Esophagus squamous epithelium (tissue), 5 donors: ENCODE data around the gene MIA3. TPM values are rescaled to one million over a fixed set of nuclear protein-coding genes. Genes with fewer than 3 reads are reported as not detected.

Experiments
- DNase-seq: peaks from one replicate; lab custom pipeline; 2025; lab: John Stamatoyannopoulos, UW
- H3K27ac ChIP-seq, 4 donors: fragments of 200-600 bp; sonication (generic); one replicate each; pipeline ENCODE4 v1.5.1; 2016 to 2019; ENCODE audit warnings: mild to moderate bottlenecking in 1 of 4
- H3K27me3 ChIP-seq, 4 donors: fragments of 200-600 bp; sonication (generic); 1 replicate in 3 of 4; 2 replicates in 1 of 4; pipeline versions ENCODE4 v1.5.1 to v1.6.0; 2017 to 2021; ENCODE audit warnings: antibody characterized with exemption in 1 of 4
- H3K36me3 ChIP-seq, 3 donors: fragments of 200-600 bp; sonication (generic); one replicate each; pipeline ENCODE4 v1.5.1; 2016 to 2019
- H3K4me1 ChIP-seq, 3 donors: fragments of 200-600 bp; sonication (generic); one replicate each; pipeline ENCODE4 v1.5.1; 2017 to 2019
- H3K4me3 ChIP-seq, 4 donors: fragments of 200-600 bp; sonication (generic); 1 replicate in 3 of 4; 2 replicates in 1 of 4; pipeline ENCODE4 v1.5.1; 2016 to 2019; ENCODE audit warnings: mild to moderate bottlenecking in 2 of 4, moderate library complexity in 1 of 4
- H3K9me3 ChIP-seq, 3 donors: fragments of 200-600 bp; sonication (generic); one replicate each; pipeline ENCODE4 v1.5.1; 2016 to 2019
- CTCF ChIP-seq, 6 experiments: fragments of 450-650 bp in 4 of 6; fragments of 200-600 bp in 2 of 6; sonication (generic) in 2 of 6; IDR thresholded peaks; one replicate each; pipeline ENCODE4 v1.5.1; 2016 to 2019; ENCODE audit warnings: antibody characterized with exemption in 6 of 6, mild to moderate bottlenecking in 4 of 6, moderate library complexity in 4 of 6
- POLR2A ChIP-seq, 4 donors: fragments of 450-650 bp; IDR thresholded peaks; one replicate each; pipeline ENCODE4 v1.6.1; 2017; ENCODE audit warnings: antibody characterized with exemption in 4 of 4, mild to moderate bottlenecking in 4 of 4, moderate library complexity in 3 of 4
- WGBS, 2 donors: methylation state at CpG; one replicate each; pipeline ENCODE4 v1.1.5; 2018; 5-methylcytosine and 5-hydroxymethylcytosine counted together
- intact Hi-C: fragments of 100-400 bp; cut with DNase I; formaldehyde crosslinking; loops from one replicate; pipeline ENCODE4 v1.15.0; 2022
- total RNA-seq, 4 donors: library from RNA; depleted of rRNA; stranded (reverse); fragments of >200 nt; gene quantifications; one replicate each; pipeline ENCODE4 v1.1.0, GENCODE V29; 2016
- donor health status: DM: yes; HTN: yes; CAD: no.

MIA3 gene
- total RNA-seq, 4 donors from 2014 or later = 17.5 to 40.4 (median 24.0) TPM

- no peak for DNase-seq
- no peaks in the 10 kb centered on the region for H3K4me1 ChIP-seq
- no peaks in the 10 kb centered on the region for H3K9me3 ChIP-seq
- WGBS, 2 donors = 91 to 92% methylated on average over 1 of the region's 1 CpG
- H3K27me3 ChIP-seq = no peaks in the 10 kb centered on the region
- H3K4me3 ChIP-seq = no peak overlapping the region
- TF ChIP-seq CTCF (IDR thresholded peaks at IDR 0.05) (no peak), POLR2A (IDR thresholded peaks at IDR 0.05) (no peak)
- intact Hi-C loops = no loop called here
- H3K36me3 ChIP-seq = peaks cover 7 to 64% (median 8%) of the 10 kb centered on the region in 3 donors
- H3K27ac ChIP-seq = no peak overlapping the region
Observed at GRCh38 chr1:222691016-222691415, 73.1 kb downstream of the MIA3 start.

- H3K27me3 ChIP-seq = no peaks in the 10 kb centered on the region
- no peak for TF ChIP-seq CTCF (IDR thresholded peaks at IDR 0.05)
- no peak overlapping the region for H3K27ac ChIP-seq
- peaks cover 0 to 47% (median 0%) of the 10 kb centered on the region in 3 donors for H3K36me3 ChIP-seq
- WGBS, 2 donors = 74% methylated on average over 2 to 5 of the region's 5 CpGs
- no peak for DNase-seq
- H3K9me3 ChIP-seq = no peaks in the 10 kb centered on the region
- intact Hi-C loops = no loop called here
- no peak overlapping the region for H3K4me3 ChIP-seq
- H3K4me1 ChIP-seq = no peaks in the 10 kb centered on the region
Observed at GRCh38 chr1:222694927-222695326, 77.0 kb downstream of the MIA3 start.

- no peak for DNase-seq
- no peak for TF ChIP-seq POLR2A (IDR thresholded peaks at IDR 0.05)
- Histone ChIP-seq H3K9me3 (no peaks in the 10 kb centered on the region), H3K4me1 (no peaks in the 10 kb centered on the region), H3K36me3 (peaks cover 0 to 54% (median 0%) of the 10 kb centered on the region in 3 donors), H3K27me3 (no peaks in the 10 kb centered on the region), H3K27ac (no peak overlapping the region), H3K4me3 (no peak overlapping the region)
- intact Hi-C loops = no loop called here
- 89 to 96% methylated on average over 8 of the region's 8 CpGs for WGBS, 2 donors
Observed at GRCh38 chr1:222696741-222697140, 78.8 kb downstream of the MIA3 start.

GRCh38 chr1:222697203-222697602 lies 79.3 kb downstream of the MIA3 start:
- no peaks in the 10 kb centered on the region for H3K4me1 ChIP-seq
- no peak for DNase-seq
- H3K27ac ChIP-seq = no peak overlapping the region
- H3K36me3 ChIP-seq = peaks cover 0 to 55% (median 0%) of the 10 kb centered on the region in 3 donors
- H3K4me3 ChIP-seq = no peak overlapping the region
- TF ChIP-seq POLR2A (IDR thresholded peaks at IDR 0.05) = no peak
- TF ChIP-seq CTCF (IDR thresholded peaks at IDR 0.05) = no peak
- no peaks in the 10 kb centered on the region for H3K27me3 ChIP-seq
- no peaks in the 10 kb centered on the region for H3K9me3 ChIP-seq
- 49 to 72% methylated on average over 2 of the region's 2 CpGs for WGBS, 2 donors
- intact Hi-C loops = no loop called here

- no peak for DNase-seq
- no peak for TF ChIP-seq CTCF (IDR thresholded peaks at IDR 0.05)
- no peak for TF ChIP-seq POLR2A (IDR thresholded peaks at IDR 0.05)
- H3K27me3 ChIP-seq = no peaks in the 10 kb centered on the region
- no peak overlapping the region for H3K4me3 ChIP-seq
- no peak overlapping the region for H3K27ac ChIP-seq
- H3K4me1 ChIP-seq = no peaks in the 10 kb centered on the region
- 87 to 88% methylated on average over 2 of the region's 2 CpGs for WGBS, 2 donors
- intact Hi-C loops = no loop called here
- peaks cover 0 to 55% (median 0%) of the 10 kb centered on the region in 3 donors for H3K36me3 ChIP-seq
- no peaks in the 10 kb centered on the region for H3K9me3 ChIP-seq
Observed at GRCh38 chr1:222697826-222698225, 79.9 kb downstream of the MIA3 start.

GRCh38 chr1:222702210-222702609 lies 84.3 kb downstream of the MIA3 start:
- peaks cover 0 to 57% (median 0%) of the 10 kb centered on the region in 3 donors for H3K36me3 ChIP-seq
- DNase-seq = no peak
- H3K4me1 ChIP-seq = no peaks in the 10 kb centered on the region
- intact Hi-C loops = no loop called here
- H3K27me3 ChIP-seq = no peaks in the 10 kb centered on the region
- no peak overlapping the region for H3K27ac ChIP-seq
- TF ChIP-seq POLR2A (IDR thresholded peaks at IDR 0.05) (no peak), CTCF (IDR thresholded peaks at IDR 0.05) (no peak)
- 85 to 88% methylated on average over 4 of the region's 4 CpGs for WGBS, 2 donors
- no peak overlapping the region for H3K4me3 ChIP-seq
- H3K9me3 ChIP-seq = no peaks in the 10 kb centered on the region
